K562 (cell line): Measurements from ENCODE around the gene RAB40AL. TPM values are rescaled to one million over a fixed set of nuclear protein-coding genes. Genes with fewer than 3 reads are reported as not detected.
"Not testable (repeated sequence)": the region's sequence is repeated elsewhere in the genome, so short reads cannot be mapped to it uniquely, and the experiment has no call there.

ENCODE experiments used
- ATAC-seq: fragments of 200-7000 bp; cut with Tn5 transposase; 3 replicates; pipeline ENCODE4 v1.9.1; 2020; ENCODE audit warnings: moderate library complexity
- Bru-seq: library from RNA; stranded (reverse); fragments of 400-500 nt; gene quantifications from one replicate; lab custom pipeline; 2021; lab: Mats Ljungman, UMichigan
- BruChase-seq, 2 experiments: library from RNA; stranded (reverse); fragments of 400-500 nt; gene quantifications; one replicate each; lab custom pipeline; 2021; lab: Mats Ljungman, UMichigan
- BruUV-seq: library from RNA; stranded (reverse); fragments of 400-500 nt; replicated peaks from 2 replicates; lab custom pipeline; 2021; lab: Mats Ljungman, UMichigan
- CTCF ChIA-PET: fragments of 300-600 bp; formaldehyde crosslinking; extraction: SDS; loops from one replicate; lab custom pipeline; 2021; ENCODE audit warnings: low intra/inter-chr PET ratio; lab: Yijun Ruan, JAX
- POLR2A ChIA-PET: fragments of 300-600, 350-650 bp; sonication (Branson Sonifier 250); formaldehyde crosslinking; extraction: SDS; loops from one replicate; lab custom pipeline; 2021; ENCODE audit warnings: antibody characterized with exemption, inconsistent platforms; lab: Yijun Ruan, JAX
- DNase-seq, 4 experiments: peaks; one replicate each; pipeline versions ENCODE4 v3.0.0 to v3.0.0-alpha.2; 2011 to 2018; ENCODE audit warnings: low spot score in 3 of 4, mixed read lengths in 3 of 4; ENCODE audit errors: extremely low read depth in 1 of 4
- FAIRE-seq: peaks from 2 replicates; lab custom pipeline; 2011; peaks lifted over from hg19 to GRCh38; lab: Jason Lieb, UNC
- H2AFZ ChIP-seq: 2 replicates; pipeline ENCODE4 v1.6.0; 2011; ENCODE audit warnings: low read depth, low read length, control low read depth, inconsistent platforms
- H3K27ac ChIP-seq: fragments of 200-600 bp; 3 replicates; pipeline ENCODE4 v1.8.0; 2011; ENCODE audit warnings: low read depth, mild to moderate bottlenecking, control low read depth, inconsistent platforms, low read length, moderate library complexity, mixed read lengths; ENCODE audit errors: extremely low read depth
- H3K27me3 ChIP-seq, 2 experiments: fragments of 300-600 bp in 1 of 2; 2 replicates in 1 of 2; 3 replicates in 1 of 2; pipeline versions ENCODE4 v1.6.0 to v1.8.0; 2011; ENCODE audit warnings: inconsistent platforms in 2 of 2, low read length in 2 of 2, mild to moderate bottlenecking in 1 of 2, mixed read lengths in 1 of 2, moderate library complexity in 1 of 2; ENCODE audit not compliant: control insufficient read depth in 2 of 2, insufficient read depth in 2 of 2
- H3K36me3 ChIP-seq: fragments of 300-600 bp; 3 replicates; pipeline ENCODE4 v1.8.0; 2011; ENCODE audit warnings: mild to moderate bottlenecking, low read length, inconsistent platforms; ENCODE audit not compliant: control insufficient read depth, insufficient read depth
- H3K4me1 ChIP-seq, 2 experiments: fragments of 200-600 bp in 1 of 2; replicated peaks in 1 of 2; 2 replicates in 1 of 2; 3 replicates in 1 of 2; pipeline versions ENCODE4 v1.5.1 to v1.8.0; 2011; ENCODE audit warnings: inconsistent platforms in 2 of 2, low read length in 2 of 2, mild to moderate bottlenecking in 1 of 2, mixed read lengths in 1 of 2, moderate library complexity in 1 of 2; ENCODE audit not compliant: control insufficient read depth in 2 of 2, insufficient read depth in 2 of 2
- H3K4me2 ChIP-seq: 2 replicates; pipeline ENCODE4 v1.6.1; 2011; ENCODE audit warnings: low read length, control low read depth, inconsistent platforms, mixed read lengths; ENCODE audit not compliant: insufficient read depth
- H3K4me3 ChIP-seq: fragments of 200-600 bp; sonication (generic), shearing (Covaris generic); 2 replicates; pipeline ENCODE4 v1.5.1; 2016; ENCODE audit warnings: control low read depth, inconsistent platforms
- H3K79me2 ChIP-seq: fragments of 200-600 bp; 3 replicates; pipeline ENCODE4 v1.8.0; 2011; ENCODE audit warnings: low read length, inconsistent platforms; ENCODE audit not compliant: control insufficient read depth, insufficient read depth
- H3K9ac ChIP-seq, 2 experiments: 2 replicates each; pipeline versions ENCODE4 v1.6.0 to v1.6.1; 2011; ENCODE audit warnings: low read depth in 2 of 2, low read length in 2 of 2, control low read depth in 1 of 2, inconsistent platforms in 1 of 2, mild to moderate bottlenecking in 1 of 2, mixed read lengths in 1 of 2; ENCODE audit not compliant: insufficient read depth in 1 of 2
- H3K9me1 ChIP-seq: one replicate; pipeline ENCODE4 v1.6.0; 2011; ENCODE audit warnings: inconsistent platforms, mild to moderate bottlenecking, low read length, moderate library complexity; ENCODE audit not compliant: control insufficient read depth, insufficient read depth
- H3K9me3 ChIP-seq: replicated peaks from 2 replicates; pipeline ENCODE4 v1.5.1; 2011; ENCODE audit warnings: low read depth, low read length, inconsistent platforms; ENCODE audit not compliant: control insufficient read depth, insufficient read depth
- H4K20me1 ChIP-seq: replicated peaks from 2 replicates; pipeline ENCODE4 v1.6.1; 2011; ENCODE audit warnings: low read length, inconsistent platforms, mixed read lengths; ENCODE audit not compliant: control insufficient read depth, insufficient read depth
- WGBS: fragments of 100-300 bp; shearing (Covaris generic); methylation state at CpG from one replicate; pipeline ENCODE4 v1.1.6; 2016; ENCODE audit warnings: low coverage, mixed read lengths; ENCODE audit not compliant: insufficient coverage; ENCODE audit errors: missing lambda C conversion rate; 5-methylcytosine and 5-hydroxymethylcytosine counted together
- in situ Hi-C: fragments of 300-500 bp; cut with MboI; formaldehyde crosslinking; loops from 4 replicates; pipeline ENCODE4 v1.15.0; 2018; ENCODE audit warnings: inconsistent platforms, mixed read lengths
- intact Hi-C: fragments of 100-400 bp; cut with micrococcal nuclease; formaldehyde crosslinking; loops from 2 replicates; pipeline ENCODE4 v1.14.2; 2022
- long read RNA-seq, 3 experiments: library from polyadenylated mRNA in 2 of 3; library from RNA in 1 of 3; unstranded in 2 of 3; stranded (forward) in 1 of 3; transcript quantifications; one replicate each; pipeline ENCODE4 v2.0.0, GENCODE V29; 2019 to 2022
- polyA minus RNA-seq, 3 experiments: library from RNA; depleted of rRNA, polyadenylated mRNA; stranded (reverse); fragments of >200 nt; gene quantifications; 2 replicates each; pipeline ENCODE4 v1.2.3, GENCODE V29; 2011
- polyA plus RNA-seq, 8 experiments: library from polyadenylated mRNA; depleted of rRNA in 4 of 8; stranded (reverse) in 5 of 8; unstranded in 3 of 8; fragments of >200 nt; fragmentation: Nextera tagmentation in 2 of 8; fragmentation: Illumina TruSeq in 1 of 8; extraction: Ambion mirVana in 2 of 8; extraction: Trizol in 1 of 8; gene quantifications; 2 replicates each; pipeline versions ENCODE4 v1.2.1 to v1.2.3, GENCODE V29; 2011 to 2014; ENCODE audit warnings: inconsistent platforms in 1 of 8, missing spikeins in 1 of 8
- total RNA-seq, 7 experiments: library from RNA; depleted of rRNA in 6 of 7; stranded (reverse); fragments of >200 nt in 6 of 7; fragmentation: Illumina TruSeq in 2 of 7; extraction: Trizol in 2 of 7; gene quantifications; 2 replicates each; pipeline versions ENCODE4 v1.2.1 to v1.2.3, GENCODE V29; 2011 to 2021; ENCODE audit warnings: low replicate concordance in 1 of 7

The RAB40AL gene
- 2.3 and 2.5 TPM in 2 replicates for total RNA-seq (2011; cell fraction: chromatin; rRNA removed; ENCODE audit: low replicate concordance)
- 1.2 and 2.9 TPM in 2 replicates for total RNA-seq (2011; cell fraction: nucleolus; rRNA removed)
- 1.7 and 2.7 TPM in 2 replicates for total RNA-seq (2011; cell fraction: nucleoplasm; rRNA removed)
- total RNA-seq (2014; rRNA removed) (0.49 TPM in 1 of 2 replicates, not detected in the other), total RNA-seq (2014; rRNA removed; fragmentation: Illumina TruSeq; extraction: Trizol) (0.44 TPM in 1 of 2 replicates, not detected in the other), total RNA-seq (2015; rRNA removed; fragmentation: Illumina TruSeq; extraction: Trizol) (0.43 and 0.64 TPM in 2 replicates), total RNA-seq (2021) (0.42 and 0.51 TPM in 2 replicates), polyA plus RNA-seq (2011; rRNA removed) (0.19 and 0.21 TPM in 2 replicates), polyA plus RNA-seq (2014; fragmentation: Illumina TruSeq; extraction: Trizol) (0.21 TPM in 1 of 2 replicates, not detected in the other), polyA plus RNA-seq (2014; fragmentation: Nextera tagmentation; extraction: Ambion mirVana) (not detected), polyA plus RNA-seq (2014; rRNA removed) (0.13 and 0.54 TPM in 2 replicates), polyA minus RNA-seq (2011; rRNA and poly(A)+ RNA removed) (0.67 and 1.3 TPM in 2 replicates), Bru-seq, nascent RNA (percentile 40 among the genes with signal in this experiment), BruChase-seq, experiment 1, labeled RNA remaining after a 2-hour chase (percentile 56 among the genes with signal in this experiment), BruChase-seq, experiment 2, labeled RNA remaining after a 6-hour chase (percentile 60 among the genes with signal in this experiment)
- polyA plus RNA-seq (2011; cell fraction: cytosol; rRNA removed): 0.07 and 0.18 TPM in 2 replicates
- 1.9 and 4.1 TPM in 2 replicates for polyA plus RNA-seq (2011; cell fraction: nucleus; rRNA removed)
- polyA plus RNA-seq (2012): 0.36 TPM in 1 of 2 replicates, not detected in the other
- not detected in 2 replicates for polyA minus RNA-seq (2011; cell fraction: cytosol; rRNA and poly(A)+ RNA removed)
- polyA minus RNA-seq (2011; cell fraction: nucleus; rRNA and poly(A)+ RNA removed): 2.4 and 4.1 TPM in 2 replicates
- long read RNA-seq, experiment 1: 0 reads
- long read RNA-seq, experiment 2: 0 reads
- long read RNA-seq, experiment 3: 0 reads

DNA sequence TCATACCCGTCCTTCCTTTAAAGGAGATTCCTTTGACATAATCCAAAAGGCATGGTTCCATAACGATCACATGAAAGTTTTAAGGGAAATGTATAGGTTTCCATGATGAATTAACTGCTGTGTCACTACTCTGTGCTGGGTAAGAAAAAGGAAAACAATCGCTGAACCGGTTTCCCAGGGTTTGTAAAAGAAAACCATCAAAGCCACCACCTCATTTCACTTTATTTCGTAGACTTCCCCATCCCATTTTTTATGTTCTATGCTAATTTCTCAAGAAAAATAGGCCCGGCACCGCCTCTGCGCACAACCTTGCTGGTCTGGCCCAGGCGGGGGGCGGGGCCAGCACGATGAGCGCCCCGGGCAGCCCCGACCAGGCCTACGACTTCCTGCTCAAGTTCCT is at the start of gene RAB40AL:
Gene RAB40AL (plus strand): TSS at position 301 of the 400 bp plus-strand sequence. CDS start 47 bp downstream, at position 348.
- H3K79me2 ChIP-seq, CTCF ChIA-PET: not testable (repeated sequence)

GRCh38 chrX:102887687-102888086 is 49.4 kb upstream of the RAB40AL start:
- Histone ChIP-seq H3K4me3 (no peak overlapping the region), H3K4me2 (no peak overlapping the region), H3K36me3 (0 out of 3 replicates have a peak, but pooled peaks cover 2% of the 10 kb centered on the region), H2AFZ (no peak overlapping the region), H3K9ac (no peak overlapping the region), H3K79me2 (no peaks in the 10 kb centered on the region), H4K20me1 (no peaks in the 10 kb centered on the region), H3K27me3 (no peaks in the 10 kb centered on the region), H3K27ac (no peak overlapping the region), H3K9me3 (no peaks in the 10 kb centered on the region), H3K4me1 (no peaks in the 10 kb centered on the region), H3K9me1 (no peaks in the 10 kb centered on the region)
- intact Hi-C loops: no loop called here
- BruUV-seq: no TSS peak
- ATAC-seq: no peak
- FAIRE-seq: no peak
- in situ Hi-C loops: no loop called here
- POLR2A ChIA-PET: no interaction called here
- no CpG with 5 or more reads among the region's 3 CpGs for WGBS
- no peak for DNase-seq
- CTCF ChIA-PET: no interaction called here

More for the DNA sequence above, at the start of gene RAB40AL:
- FAIRE-seq, H3K9me3 ChIP-seq, H3K9me1 ChIP-seq, H3K27me3 ChIP-seq, H3K27ac ChIP-seq, H2AFZ ChIP-seq, ATAC-seq, H3K4me1 ChIP-seq, POLR2A ChIA-PET, intact Hi-C loops, H3K4me3 ChIP-seq, DNase-seq, H3K36me3 ChIP-seq, H3K4me2 ChIP-seq, BruUV-seq, H3K9ac ChIP-seq, H4K20me1 ChIP-seq: not testable (repeated sequence)
- WGBS: 47% methylated on average over 3 of the region's 15 CpGs
- in situ Hi-C loops: loop anchor here (25.0 kb wide), 1 partner anchor 525 kb away; no protein-coding TSS in a partner anchor
